Measurements from ENCODE around the gene TTC31.

Gene TTC31

GRCh38 chr2:74527741-74528140 is 44.9 kb downstream of the TTC31 start:
- no peak for DNase-seq

GRCh38 chr2:74528600-74529356 is 45.9 kb downstream of the TTC31 start:
- no peak for DNase-seq

GRCh38 chr2:74529357-74530238 is 46.7 kb downstream of the TTC31 start, which contains the start of the genes AUP1 and HTRA2:
Gene AUP1, minus strand, starts transcription at chr2:74529706. Its CDS starts 77 bp downstream, at chr2:74529629.
Gene HTRA2, plus strand, starts transcription at chr2:74529933. Its CDS starts 74 bp downstream, at chr2:74530007.
- peak; percentile 36 for DNase-seq

GRCh38 chr2:74530239-74531187 is 47.6 kb downstream of the TTC31 start:
- DNase-seq, result no peak

- DNase-seq, result no peak
Observed at GRCh38 chr2:74531666-74532065, 48.8 kb downstream of the TTC31 start.

- no peak for DNase-seq
Observed at GRCh38 chr2:74532222-74532621, 49.3 kb downstream of the TTC31 start.

GRCh38 chr2:74533464-74533863 is 50.6 kb downstream of the TTC31 start:
- no peak for DNase-seq

GRCh38 chr2:74534411-74534810 is 51.5 kb downstream of the TTC31 start:
- no peak for DNase-seq

GRCh38 chr2:74535440-74535965 is 52.6 kb downstream of the TTC31 start:
- DNase-seq, result no peak

GRCh38 chr2:74536166-74536950 is 53.5 kb downstream of the TTC31 start:
- DNase-seq, result no peak

GRCh38 chr2:74537140-74537539 is 54.3 kb downstream of the TTC31 start:
- DNase-seq, result no peak

- DNase-seq, result no peak
Observed at GRCh38 chr2:74538881-74539339, 56.0 kb downstream of the TTC31 start.

GRCh38 chr2:74540291-74540690 is 57.4 kb downstream of the TTC31 start:
- no peak for DNase-seq

GRCh38 chr2:74542978-74543377 is 60.1 kb downstream of the TTC31 start:
- DNase-seq, result no peak

Data from cortex of kidney (tissue), 1 donor.